ENCODE results near the gene SPRY1.
A peak's percentile ranks its signal among the peaks of the same experiment; 100 is the strongest.

Gene SPRY1

GRCh38 chr4:123396307-123397143 is at the start of gene SPRY1:
Gene SPRY1, plus strand, starts transcription at chr4:123396795. Its CDS starts 4,797 bp downstream, at chr4:123401592.
- Histone ChIP-seq H3K4me3 (ENCODE audit: low read depth in 1 of 5, low read length in 5 of 5) (peak within 1 kb of the TSS; percentile 74 to 97 (median 92)), H3K27me3 (ENCODE audit: control insufficient read depth in 5 of 5, insufficient read depth in 4 of 5, low read length in 5 of 5) (no peaks in the 10 kb centered on the region), H3K36me3 (ENCODE audit: control insufficient read depth in 5 of 5, insufficient read depth in 5 of 5, low read length in 5 of 5) (peaks cover 0 to 7% (median 1%) of the 10 kb centered on the region in 5 donors), H3K9me3 (ENCODE audit: control insufficient read depth in 5 of 5, low read length in 5 of 5) (no peaks in the 10 kb centered on the region), H3K4me1 (ENCODE audit: control insufficient read depth in 5 of 5, insufficient read depth in 5 of 5, low read length in 5 of 5) (peaks cover 0 to 26% (median 7%) of the 10 kb centered on the region in 5 donors), H3K27ac (ENCODE audit: low read depth, low read length) (peak within 1 kb of the TSS; percentile 93), H3K9ac (ENCODE audit: low read length in 5 of 5) (peak within 1 kb of the TSS; percentile 63 to 96 (median 89))

DNA sequence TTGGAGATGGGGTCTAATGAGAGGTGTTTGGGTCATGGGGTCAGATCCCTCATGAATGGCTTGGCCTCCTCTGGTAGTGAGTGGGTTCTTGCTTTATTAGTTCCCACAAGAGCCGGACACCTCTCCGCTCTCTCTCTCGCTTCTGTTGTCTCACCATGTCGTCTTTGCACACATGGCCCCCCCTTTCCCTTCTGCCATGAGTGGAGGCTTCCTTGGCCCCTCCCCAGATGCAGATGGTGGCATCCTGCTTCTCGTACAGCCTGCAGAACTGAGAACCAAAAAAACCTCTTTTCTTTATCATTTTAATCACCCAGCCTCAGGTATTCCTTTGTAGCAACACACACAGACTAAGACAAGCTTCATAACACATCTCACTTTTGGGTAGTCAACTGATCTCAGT is 49.6 kb upstream of the SPRY1 start:
- Histone ChIP-seq H3K36me3 (ENCODE audit: control insufficient read depth in 5 of 5, insufficient read depth in 5 of 5, low read length in 5 of 5) (no peaks in the 10 kb centered on the region), H3K27me3 (ENCODE audit: control insufficient read depth in 5 of 5, insufficient read depth in 4 of 5, low read length in 5 of 5) (no peaks in the 10 kb centered on the region), H3K9ac (ENCODE audit: low read length in 5 of 5) (no peak overlapping the region), H3K4me1 (ENCODE audit: control insufficient read depth in 5 of 5, insufficient read depth in 5 of 5, low read length in 5 of 5) (peaks cover 0 to 12% (median 4%) of the 10 kb centered on the region in 5 donors), H3K4me3 (ENCODE audit: low read depth in 1 of 5, low read length in 5 of 5) (no peak overlapping the region), H3K27ac (ENCODE audit: low read depth, low read length) (no peak overlapping the region), H3K9me3 (ENCODE audit: control insufficient read depth in 5 of 5, low read length in 5 of 5) (no peaks in the 10 kb centered on the region)

- no peak overlapping the region for H3K4me3 ChIP-seq (ENCODE audit: low read depth in 1 of 5, low read length in 5 of 5)
- peaks cover 0 to 18% (median 11%) of the 10 kb centered on the region in 5 donors for H3K4me1 ChIP-seq (ENCODE audit: control insufficient read depth in 5 of 5, insufficient read depth in 5 of 5, low read length in 5 of 5)
- no peak overlapping the region for H3K27ac ChIP-seq (ENCODE audit: low read depth, low read length)
- no peaks in the 10 kb centered on the region for H3K36me3 ChIP-seq (ENCODE audit: control insufficient read depth in 5 of 5, insufficient read depth in 5 of 5, low read length in 5 of 5)
- H3K9me3 ChIP-seq (ENCODE audit: control insufficient read depth in 5 of 5, low read length in 5 of 5), result no peaks in the 10 kb centered on the region
- H3K9ac ChIP-seq (ENCODE audit: low read length in 5 of 5), result no peak overlapping the region
- H3K27me3 ChIP-seq (ENCODE audit: control insufficient read depth in 5 of 5, insufficient read depth in 4 of 5, low read length in 5 of 5), result no peaks in the 10 kb centered on the region
Measured at GRCh38 chr4:123348946-123349345, 47.6 kb upstream of the SPRY1 start.

- no peak overlapping the region for H3K9ac ChIP-seq (ENCODE audit: low read length in 5 of 5)
- H3K27me3 ChIP-seq (ENCODE audit: control insufficient read depth in 5 of 5, insufficient read depth in 4 of 5, low read length in 5 of 5), result no peaks in the 10 kb centered on the region
- no peak overlapping the region for H3K27ac ChIP-seq (ENCODE audit: low read depth, low read length)
- H3K4me1 ChIP-seq (ENCODE audit: control insufficient read depth in 5 of 5, insufficient read depth in 5 of 5, low read length in 5 of 5), result peaks cover 0 to 22% (median 11%) of the 10 kb centered on the region in 5 donors
- no peaks in the 10 kb centered on the region for H3K9me3 ChIP-seq (ENCODE audit: control insufficient read depth in 5 of 5, low read length in 5 of 5)
- no peak overlapping the region for H3K4me3 ChIP-seq (ENCODE audit: low read depth in 1 of 5, low read length in 5 of 5)
- no peaks in the 10 kb centered on the region for H3K36me3 ChIP-seq (ENCODE audit: control insufficient read depth in 5 of 5, insufficient read depth in 5 of 5, low read length in 5 of 5)
Measured at GRCh38 chr4:123349421-123350190, 47.0 kb upstream of the SPRY1 start.

DNA sequence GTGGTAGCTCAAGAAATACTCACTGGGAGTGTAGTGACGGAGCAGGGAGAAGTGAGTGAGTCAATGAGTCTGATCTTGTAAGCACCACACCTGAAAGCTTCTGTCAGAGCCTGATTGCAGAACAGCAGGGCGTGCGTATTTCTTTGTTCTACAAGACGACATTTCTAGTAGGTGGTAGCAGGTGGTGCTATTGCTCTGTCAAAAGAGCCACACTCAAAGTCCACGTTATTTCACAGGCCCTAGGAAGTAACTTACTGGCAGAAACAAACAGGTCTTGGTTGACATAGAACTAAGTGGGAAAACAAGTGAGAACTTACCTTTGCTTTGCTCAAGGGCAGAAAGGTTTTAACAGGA is 46.4 kb upstream of the SPRY1 start:
- Histone ChIP-seq H3K36me3 (ENCODE audit: control insufficient read depth in 5 of 5, insufficient read depth in 5 of 5, low read length in 5 of 5) (no peaks in the 10 kb centered on the region), H3K4me3 (ENCODE audit: low read depth in 1 of 5, low read length in 5 of 5) (no peak overlapping the region), H3K27me3 (ENCODE audit: control insufficient read depth in 5 of 5, insufficient read depth in 4 of 5, low read length in 5 of 5) (no peaks in the 10 kb centered on the region)

DNA sequence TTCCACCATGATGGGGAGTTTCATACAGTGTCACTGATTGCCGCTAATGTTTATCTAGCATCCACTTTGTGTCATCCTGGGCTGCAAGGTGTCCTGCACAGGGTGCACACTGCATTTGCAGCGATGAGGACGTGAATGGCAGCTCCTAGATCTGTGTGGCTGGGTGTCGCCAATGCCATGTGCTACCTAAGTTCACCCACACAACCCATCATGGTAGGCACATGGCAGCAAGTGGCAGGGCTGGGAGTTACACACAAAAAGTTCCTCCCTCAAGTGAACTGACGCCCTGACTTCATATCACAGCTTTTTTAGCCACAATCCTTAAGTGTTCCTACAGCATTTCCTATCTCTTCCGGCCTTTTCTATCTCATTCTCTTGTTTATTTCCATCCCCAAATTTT is 45.9 kb upstream of the SPRY1 start:
- H3K4me1 ChIP-seq (ENCODE audit: control insufficient read depth in 5 of 5, insufficient read depth in 5 of 5, low read length in 5 of 5), result peaks cover 0 to 22% (median 11%) of the 10 kb centered on the region in 5 donors
- no peaks in the 10 kb centered on the region for H3K9me3 ChIP-seq (ENCODE audit: control insufficient read depth in 5 of 5, low read length in 5 of 5)
- H3K9ac ChIP-seq (ENCODE audit: low read length in 5 of 5), result no peak overlapping the region
- H3K27ac ChIP-seq (ENCODE audit: low read depth, low read length), result no peak overlapping the region
- no peaks in the 10 kb centered on the region for H3K36me3 ChIP-seq (ENCODE audit: control insufficient read depth in 5 of 5, insufficient read depth in 5 of 5, low read length in 5 of 5)
- no peak overlapping the region for H3K4me3 ChIP-seq (ENCODE audit: low read depth in 1 of 5, low read length in 5 of 5)
- H3K27me3 ChIP-seq (ENCODE audit: control insufficient read depth in 5 of 5, insufficient read depth in 4 of 5, low read length in 5 of 5), result no peaks in the 10 kb centered on the region

More for the DNA sequence above, 46.4 kb upstream of the SPRY1 start:
- Histone ChIP-seq H3K9me3 (ENCODE audit: control insufficient read depth in 5 of 5, low read length in 5 of 5) (no peaks in the 10 kb centered on the region), H3K27ac (ENCODE audit: low read depth, low read length) (no peak overlapping the region), H3K9ac (ENCODE audit: low read length in 5 of 5) (no peak overlapping the region), H3K4me1 (ENCODE audit: control insufficient read depth in 5 of 5, insufficient read depth in 5 of 5, low read length in 5 of 5) (peaks cover 0 to 22% (median 11%) of the 10 kb centered on the region in 5 donors)

- Histone ChIP-seq H3K27me3 (ENCODE audit: control insufficient read depth in 5 of 5, insufficient read depth in 4 of 5, low read length in 5 of 5) (no peaks in the 10 kb centered on the region), H3K9me3 (ENCODE audit: control insufficient read depth in 5 of 5, low read length in 5 of 5) (no peaks in the 10 kb centered on the region), H3K4me1 (ENCODE audit: control insufficient read depth in 5 of 5, insufficient read depth in 5 of 5, low read length in 5 of 5) (peaks cover 0 to 22% (median 7%) of the 10 kb centered on the region in 5 donors), H3K36me3 (ENCODE audit: control insufficient read depth in 5 of 5, insufficient read depth in 5 of 5, low read length in 5 of 5) (no peaks in the 10 kb centered on the region), H3K27ac (ENCODE audit: low read depth, low read length) (no peak overlapping the region), H3K9ac (ENCODE audit: low read length in 5 of 5) (no peak overlapping the region), H3K4me3 (ENCODE audit: low read depth in 1 of 5, low read length in 5 of 5) (no peak overlapping the region)
Measured at GRCh38 chr4:123351713-123352112, 44.9 kb upstream of the SPRY1 start.

- H3K36me3 ChIP-seq (ENCODE audit: control insufficient read depth in 5 of 5, insufficient read depth in 5 of 5, low read length in 5 of 5), result no peaks in the 10 kb centered on the region
- peaks cover 0 to 22% (median 7%) of the 10 kb centered on the region in 5 donors for H3K4me1 ChIP-seq (ENCODE audit: control insufficient read depth in 5 of 5, insufficient read depth in 5 of 5, low read length in 5 of 5)
- no peaks in the 10 kb centered on the region for H3K9me3 ChIP-seq (ENCODE audit: control insufficient read depth in 5 of 5, low read length in 5 of 5)
- H3K27ac ChIP-seq (ENCODE audit: low read depth, low read length), result peak overlapping the region; percentile 82
- H3K27me3 ChIP-seq (ENCODE audit: control insufficient read depth in 5 of 5, insufficient read depth in 4 of 5, low read length in 5 of 5), result no peaks in the 10 kb centered on the region
- H3K9ac ChIP-seq (ENCODE audit: low read length in 5 of 5), result peak overlapping the region in 2 of 5 donors; percentile 7 to 46
- H3K4me3 ChIP-seq (ENCODE audit: low read depth in 1 of 5, low read length in 5 of 5), result no peak overlapping the region
Measured at GRCh38 chr4:123352240-123352945, 44.2 kb upstream of the SPRY1 start.

DNA sequence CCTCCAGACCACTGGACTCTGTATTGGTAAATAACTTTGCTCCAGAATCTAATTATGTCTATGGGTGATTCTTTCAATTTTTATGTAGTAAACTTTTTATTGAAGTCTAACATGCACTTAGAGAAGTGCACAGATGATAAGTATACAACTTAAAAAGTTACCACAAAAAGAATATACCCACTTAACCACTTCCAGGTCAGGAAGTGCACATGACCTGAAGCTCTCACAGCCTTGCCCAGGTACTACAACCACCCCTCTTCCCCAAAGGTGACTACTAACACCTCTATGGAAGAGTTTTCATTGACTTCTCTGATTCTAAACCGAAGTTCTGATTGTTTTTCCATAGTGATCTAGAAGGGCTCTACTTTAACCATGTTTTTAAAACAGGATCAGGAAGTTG is 43.6 kb upstream of the SPRY1 start:
- H3K36me3 ChIP-seq (ENCODE audit: control insufficient read depth in 5 of 5, insufficient read depth in 5 of 5, low read length in 5 of 5), result no peaks in the 10 kb centered on the region
- peak overlapping the region in 1 of 5 donors; percentile 7 for H3K9ac ChIP-seq (ENCODE audit: low read length in 5 of 5)
- H3K4me3 ChIP-seq (ENCODE audit: low read depth in 1 of 5, low read length in 5 of 5), result no peak overlapping the region
- H3K27me3 ChIP-seq (ENCODE audit: control insufficient read depth in 5 of 5, insufficient read depth in 4 of 5, low read length in 5 of 5), result no peaks in the 10 kb centered on the region
- no peaks in the 10 kb centered on the region for H3K9me3 ChIP-seq (ENCODE audit: control insufficient read depth in 5 of 5, low read length in 5 of 5)
- peaks cover 0 to 22% (median 7%) of the 10 kb centered on the region in 5 donors for H3K4me1 ChIP-seq (ENCODE audit: control insufficient read depth in 5 of 5, insufficient read depth in 5 of 5, low read length in 5 of 5)
- peak overlapping the region; percentile 82 for H3K27ac ChIP-seq (ENCODE audit: low read depth, low read length)
